ENCODE measurements around the gene UBE2E2.

GRCh38 chr3:23262766-23263165, 59.6 kb downstream of the UBE2E2 start:
- no peak for TF ChIP-seq CTCF (IDR thresholded peaks at IDR 0.05)
- TF ChIP-seq EZH2 (IDR thresholded peaks at IDR 0.05; ENCODE audit: borderline replicate concordance, insufficient read depth, low read depth, low read length, poor library complexity, severe bottlenecking): no peak

Data from B cell (primary cell).